DND-41 (cell line): ENCODE results near the gene KMT5C.

ENCODE experiments used
- EZH2 ChIP-seq: IDR thresholded peaks from 3 replicates; pipeline ENCODE4 v1.6.1; 2012; ENCODE audit warnings: borderline replicate concordance, low read depth, mild to moderate bottlenecking, moderate library complexity, low read length, inconsistent platforms; ENCODE audit not compliant: severe bottlenecking
- TF ChIP-seq, protein P1 (sequence below): IDR thresholded peaks from 2 replicates; pipeline ENCODE4 v1.5.1; 2012; ENCODE audit warnings: borderline replicate concordance, low read length, moderate library complexity, mild to moderate bottlenecking; ENCODE audit not compliant: poor library complexity, severe bottlenecking; ENCODE audit errors: extremely low read depth

DNA sequence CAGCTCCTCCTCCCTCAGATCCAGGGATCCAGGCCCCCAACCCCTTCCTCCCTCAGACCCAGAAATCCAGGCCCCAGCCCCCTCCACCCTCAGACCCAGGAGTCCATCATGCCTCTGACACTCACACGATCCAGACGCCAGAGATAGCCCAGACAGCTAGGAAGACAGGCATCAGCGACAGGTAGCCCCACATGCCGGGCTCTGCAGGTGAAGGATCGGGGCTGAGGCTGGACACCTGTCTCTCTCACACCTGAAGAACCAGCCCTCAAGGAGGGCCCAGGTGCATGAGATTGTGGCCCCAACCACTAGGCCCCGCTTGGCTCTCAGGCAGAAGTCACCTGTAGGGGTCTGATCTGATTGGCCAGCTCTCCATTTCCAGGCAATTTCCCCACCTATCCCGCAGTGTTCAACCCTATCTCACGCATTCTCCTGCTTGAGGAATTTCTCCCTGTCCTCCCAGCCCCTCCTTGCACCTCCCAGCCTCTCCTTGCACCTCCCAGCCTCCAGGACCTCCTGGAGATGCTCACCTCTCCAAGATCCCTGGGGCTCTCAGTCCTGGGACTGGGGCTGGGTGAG lies 18.7 kb upstream of the KMT5C start:
- TF ChIP-seq, protein P1, sequence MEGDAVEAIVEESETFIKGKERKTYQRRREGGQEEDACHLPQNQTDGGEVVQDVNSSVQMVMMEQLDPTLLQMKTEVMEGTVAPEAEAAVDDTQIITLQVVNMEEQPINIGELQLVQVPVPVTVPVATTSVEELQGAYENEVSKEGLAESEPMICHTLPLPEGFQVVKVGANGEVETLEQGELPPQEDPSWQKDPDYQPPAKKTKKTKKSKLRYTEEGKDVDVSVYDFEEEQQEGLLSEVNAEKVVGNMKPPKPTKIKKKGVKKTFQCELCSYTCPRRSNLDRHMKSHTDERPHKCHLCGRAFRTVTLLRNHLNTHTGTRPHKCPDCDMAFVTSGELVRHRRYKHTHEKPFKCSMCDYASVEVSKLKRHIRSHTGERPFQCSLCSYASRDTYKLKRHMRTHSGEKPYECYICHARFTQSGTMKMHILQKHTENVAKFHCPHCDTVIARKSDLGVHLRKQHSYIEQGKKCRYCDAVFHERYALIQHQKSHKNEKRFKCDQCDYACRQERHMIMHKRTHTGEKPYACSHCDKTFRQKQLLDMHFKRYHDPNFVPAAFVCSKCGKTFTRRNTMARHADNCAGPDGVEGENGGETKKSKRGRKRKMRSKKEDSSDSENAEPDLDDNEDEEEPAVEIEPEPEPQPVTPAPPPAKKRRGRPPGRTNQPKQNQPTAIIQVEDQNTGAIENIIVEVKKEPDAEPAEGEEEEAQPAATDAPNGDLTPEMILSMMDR, result no peak
- no peak for TF ChIP-seq EZH2
